OCI-LY1 (cell line): ENCODE results near the gene KRT6B.

ENCODE experiments used
- EZH2 ChIP-seq: fragments of 200-600 bp; sonication (generic), shearing (Covaris generic); IDR thresholded peaks from 2 replicates; pipeline ENCODE4 v1.8.0; 2017; ENCODE audit warnings: borderline replicate concordance, mixed run types, mild to moderate bottlenecking, antibody characterized with exemption, low read length, moderate library complexity, mixed read lengths
- TF ChIP-seq, protein P1 (sequence below): fragments of 200-600 bp; sonication (generic), shearing (Covaris generic); IDR thresholded peaks from 2 replicates; pipeline ENCODE4 v1.5.1; 2017; ENCODE audit warnings: mild to moderate bottlenecking, antibody characterized with exemption, low read length, moderate library complexity, mixed read lengths

DNA sequence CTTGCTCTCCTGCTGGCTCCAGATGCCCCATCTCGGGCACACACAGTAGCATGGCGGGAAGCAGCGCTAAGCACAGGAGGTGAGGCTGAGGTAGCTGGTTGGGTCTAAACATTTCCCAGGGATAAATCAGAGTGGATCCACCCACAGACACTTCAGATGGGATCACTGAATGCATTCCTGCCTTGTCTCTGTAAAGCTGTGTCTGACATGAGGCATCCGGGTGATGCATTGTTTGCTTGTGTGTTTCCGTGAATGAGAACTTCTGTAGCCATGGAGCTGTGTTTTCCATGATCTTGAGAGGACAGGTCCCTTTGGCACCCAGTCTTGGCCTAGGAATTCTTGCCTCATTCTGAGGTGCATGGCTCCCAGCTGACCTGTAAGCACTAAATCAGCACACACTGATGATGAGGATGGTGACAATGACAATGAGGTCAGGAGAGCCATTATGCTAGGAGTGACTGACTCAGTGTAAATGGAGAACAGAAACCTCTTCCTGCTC lies 11.1 kb downstream of the KRT6B start:
- TF ChIP-seq, protein P1, sequence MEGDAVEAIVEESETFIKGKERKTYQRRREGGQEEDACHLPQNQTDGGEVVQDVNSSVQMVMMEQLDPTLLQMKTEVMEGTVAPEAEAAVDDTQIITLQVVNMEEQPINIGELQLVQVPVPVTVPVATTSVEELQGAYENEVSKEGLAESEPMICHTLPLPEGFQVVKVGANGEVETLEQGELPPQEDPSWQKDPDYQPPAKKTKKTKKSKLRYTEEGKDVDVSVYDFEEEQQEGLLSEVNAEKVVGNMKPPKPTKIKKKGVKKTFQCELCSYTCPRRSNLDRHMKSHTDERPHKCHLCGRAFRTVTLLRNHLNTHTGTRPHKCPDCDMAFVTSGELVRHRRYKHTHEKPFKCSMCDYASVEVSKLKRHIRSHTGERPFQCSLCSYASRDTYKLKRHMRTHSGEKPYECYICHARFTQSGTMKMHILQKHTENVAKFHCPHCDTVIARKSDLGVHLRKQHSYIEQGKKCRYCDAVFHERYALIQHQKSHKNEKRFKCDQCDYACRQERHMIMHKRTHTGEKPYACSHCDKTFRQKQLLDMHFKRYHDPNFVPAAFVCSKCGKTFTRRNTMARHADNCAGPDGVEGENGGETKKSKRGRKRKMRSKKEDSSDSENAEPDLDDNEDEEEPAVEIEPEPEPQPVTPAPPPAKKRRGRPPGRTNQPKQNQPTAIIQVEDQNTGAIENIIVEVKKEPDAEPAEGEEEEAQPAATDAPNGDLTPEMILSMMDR = no peak
- TF ChIP-seq EZH2 = no peak
